Measurements from ENCODE around the gene GTPBP2.

DNA sequence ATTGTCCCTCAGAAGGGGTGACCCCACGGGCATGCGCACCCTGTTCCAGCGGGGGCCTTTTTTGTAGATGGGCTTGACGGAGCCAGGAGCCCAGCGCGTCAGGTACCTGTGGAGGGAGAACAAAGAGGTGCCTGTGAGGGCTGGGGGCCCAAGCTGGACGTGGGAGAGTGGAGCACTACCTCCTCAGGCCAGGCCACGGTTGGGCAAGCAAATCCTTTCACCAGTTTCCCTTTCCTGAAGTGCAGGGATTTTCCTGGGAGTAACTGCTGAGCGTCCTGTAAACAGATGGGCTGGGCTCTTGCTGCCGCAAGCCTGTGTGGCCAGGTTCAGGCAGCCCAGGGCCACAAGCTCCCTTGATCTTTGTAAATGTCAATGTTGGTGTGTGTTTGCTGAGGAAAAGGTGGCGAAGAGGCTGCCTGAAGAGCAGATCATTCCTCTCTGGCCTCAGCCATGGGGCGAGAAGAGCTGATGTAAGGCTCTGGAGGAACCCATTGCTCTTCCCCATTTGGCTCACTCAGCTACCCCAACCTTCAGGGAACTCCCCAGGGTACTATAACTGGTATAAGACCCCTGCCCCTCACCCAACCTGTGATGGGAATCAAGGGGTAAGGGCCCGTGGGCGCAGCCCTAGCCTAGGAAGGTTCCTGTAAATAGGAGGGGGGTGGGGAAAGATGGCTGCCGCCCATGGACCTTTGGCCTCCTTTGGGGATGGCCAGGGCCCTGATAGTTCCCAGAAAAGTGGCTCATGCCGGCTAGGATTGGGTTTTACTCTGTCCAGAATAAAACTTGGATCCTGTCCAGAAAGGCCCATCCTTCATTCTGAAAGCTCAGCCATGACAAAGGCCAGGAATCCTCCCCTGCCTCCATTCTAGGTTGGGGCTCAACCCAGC lies 43.0 kb upstream of the GTPBP2 start:
- no peak for TF ChIP-seq EZH2 (IDR thresholded peaks at IDR 0.05; ENCODE audit: insufficient read depth, poor library complexity, severe bottlenecking)
- TF ChIP-seq EZH2phosphoT487 (IDR thresholded peaks at IDR 0.05; ENCODE audit: insufficient read depth, low read depth): no peak

Measured in GM23248 (cell line).